HEK293 (cell line): Measurements from ENCODE around the gene CFAP45.

Experiments used
- CTCF ChIA-PET: fragments of 350-600 bp; formaldehyde crosslinking; extraction: SDS; loops from one replicate; lab custom pipeline; 2021; ENCODE audit warnings: antibody characterized with exemption; lab: Yijun Ruan, JAX
- POLR2A ChIA-PET: fragments of 300-600 bp; formaldehyde crosslinking; extraction: SDS; loops from one replicate; lab custom pipeline; 2020; ENCODE audit warnings: antibody characterized with exemption, inconsistent platforms; lab: Yijun Ruan, JAX
- H3K27ac ChIP-seq: fragments of 200-500 bp; sonication (Bioruptor generic); 2 replicates; pipeline ENCODE4 v1.5.1; 2014; ENCODE audit warnings: low read depth, low read length, control low read depth, inconsistent platforms; ENCODE audit errors: extremely low read depth
- H3K36me3 ChIP-seq, 2 experiments: fragments of 200-500 bp in 1 of 2; sonication (Bioruptor generic) in 1 of 2; 1 replicate in 1 of 2; 2 replicates in 1 of 2; pipeline ENCODE4 v1.5.1; 2014 to 2017; ENCODE audit warnings: inconsistent platforms in 2 of 2, low read length in 2 of 2; ENCODE audit not compliant: control insufficient read depth in 2 of 2, insufficient read depth in 1 of 2
- H3K4me1 ChIP-seq: fragments of 200-500 bp; sonication (Bioruptor generic); 2 replicates; pipeline ENCODE4 v1.5.1; 2014; ENCODE audit warnings: mild to moderate bottlenecking, low read length, inconsistent platforms; ENCODE audit not compliant: control insufficient read depth, insufficient read depth
- H3K4me3 ChIP-seq: 2 replicates; pipeline ENCODE4 v1.5.1; 2011; ENCODE audit warnings: low read depth, mild to moderate bottlenecking, control low read depth, low read length, moderate library complexity
- H3K9me3 ChIP-seq: fragments of 200-500 bp; sonication (Bioruptor generic); 2 replicates; pipeline ENCODE4 v1.5.1; 2014; ENCODE audit warnings: low read depth, low read length, inconsistent platforms; ENCODE audit not compliant: control insufficient read depth, insufficient read depth
- FEZF1 ChIP-seq: fragments of 450-650 bp; formaldehyde crosslinking; IDR thresholded peaks from 2 replicates; pipeline ENCODE4 v1.5.1; 2016; ENCODE audit warnings: missing biosample characterization, missing genetic modification characterization
- GFI1B ChIP-seq: fragments of 450-650 bp; formaldehyde crosslinking; IDR thresholded peaks from 2 replicates; pipeline ENCODE4 v1.5.1; 2016; ENCODE audit warnings: missing biosample characterization, missing genetic modification characterization
- REST ChIP-seq: fragments of 450-650 bp; formaldehyde crosslinking; IDR thresholded peaks from 2 replicates; pipeline ENCODE4 v1.5.1; 2016; ENCODE audit warnings: missing biosample characterization, missing genetic modification characterization
- SCRT1 ChIP-seq: fragments of 450-650 bp; formaldehyde crosslinking; IDR thresholded peaks from 2 replicates; pipeline ENCODE4 v1.5.1; 2016; ENCODE audit warnings: missing biosample characterization, missing genetic modification characterization, borderline replicate concordance
- YY2 ChIP-seq: fragments of 450-650 bp; formaldehyde crosslinking; IDR thresholded peaks from 2 replicates; pipeline ENCODE4 v1.5.1; 2016; ENCODE audit warnings: missing biosample characterization, missing genetic modification characterization
- ZBTB44 ChIP-seq: fragments of 450-650 bp; IDR thresholded peaks from 2 replicates; pipeline ENCODE4 v1.5.1; 2018; ENCODE audit warnings: missing biosample characterization, mild to moderate bottlenecking, missing genetic modification characterization
- ZFP3 ChIP-seq: fragments of 450-650 bp; formaldehyde crosslinking; IDR thresholded peaks from 2 replicates; pipeline ENCODE4 v1.5.1; 2016; ENCODE audit warnings: low read depth, missing biosample characterization, missing genetic modification characterization
- ZFP37 ChIP-seq: fragments of 450-650 bp; formaldehyde crosslinking; IDR thresholded peaks from 2 replicates; pipeline ENCODE4 v1.5.1; 2016; ENCODE audit warnings: missing biosample characterization, missing genetic modification characterization
- ZNF10 ChIP-seq: fragments of 450-650 bp; formaldehyde crosslinking; IDR thresholded peaks from 2 replicates; pipeline ENCODE4 v1.5.1; 2017; ENCODE audit warnings: missing biosample characterization, missing genetic modification characterization
- ZNF155 ChIP-seq: fragments of 450-650 bp; formaldehyde crosslinking; IDR thresholded peaks from 2 replicates; pipeline ENCODE4 v1.5.1; 2016; ENCODE audit warnings: missing biosample characterization, missing genetic modification characterization
- ZNF24 ChIP-seq: fragments of 450-650 bp; formaldehyde crosslinking; IDR thresholded peaks from 2 replicates; pipeline ENCODE4 v1.5.1; 2016; ENCODE audit warnings: missing biosample characterization, missing genetic modification characterization
- ZNF423 ChIP-seq: fragments of 450-650 bp; formaldehyde crosslinking; IDR thresholded peaks from 2 replicates; pipeline ENCODE4 v1.5.1; 2016; ENCODE audit warnings: missing biosample characterization, missing genetic modification characterization
- ZNF473 ChIP-seq: fragments of 450-650 bp; formaldehyde crosslinking; IDR thresholded peaks from 2 replicates; pipeline ENCODE4 v1.5.1; 2017; ENCODE audit warnings: missing biosample characterization, missing genetic modification characterization
- ZNF501 ChIP-seq: fragments of 450-650 bp; formaldehyde crosslinking; IDR thresholded peaks from 2 replicates; pipeline ENCODE4 v1.5.1; 2016; ENCODE audit warnings: missing biosample characterization, missing genetic modification characterization
- ZNF518A ChIP-seq: fragments of 450-650 bp; formaldehyde crosslinking; conservative IDR thresholded peaks from 2 replicates; pipeline ENCODE4 v1.5.1; 2016; ENCODE audit warnings: low read depth, missing biosample characterization, missing genetic modification characterization
- ZNF707 ChIP-seq: fragments of 450-650 bp; formaldehyde crosslinking; IDR thresholded peaks from 2 replicates; pipeline ENCODE4 v1.5.1; 2016; ENCODE audit warnings: missing biosample characterization, missing genetic modification characterization
- ZNF776 ChIP-seq: fragments of 450-650 bp; formaldehyde crosslinking; IDR thresholded peaks from 2 replicates; pipeline ENCODE4 v1.5.0; 2017; ENCODE audit warnings: missing biosample characterization, missing genetic modification characterization, borderline replicate concordance
- ZNF777 ChIP-seq: fragments of 450-650 bp; formaldehyde crosslinking; IDR thresholded peaks from 2 replicates; pipeline ENCODE4 v1.5.1; 2017; ENCODE audit warnings: missing biosample characterization, missing genetic modification characterization, borderline replicate concordance

The CFAP45 gene

GRCh38 chr1:159943908-159944622, 44.1 kb upstream of the CFAP45 start:
- Histone ChIP-seq H3K4me1 (no peaks in the 10 kb centered on the region), H3K27ac (no peak overlapping the region), H3K36me3 (no peaks in the 10 kb centered on the region), H3K4me3 (no peak overlapping the region), H3K9me3 (no peaks in the 10 kb centered on the region)
- POLR2A ChIA-PET = interaction anchor here (4.1 kb wide), 1 partner anchor 20 kb away, joined by 25 read pairs; the partner anchor contains the start of gene TAGLN2
- CTCF ChIA-PET = interaction anchor here (0.6 to 10.8 kb wide), 7 partner anchors 8 to 341 kb away, joined by 3 to 87 read pairs (median 3); no protein-coding TSS in a partner anchor
- TF ChIP-seq ZNF776 (tag by site-specific recombination) = no peak
- no peak for TF ChIP-seq ZNF423 (tag by site-specific recombination)
- no peak for TF ChIP-seq ZBTB44 (tag by site-specific recombination)
- TF ChIP-seq YY2 (tag by site-specific recombination) = no peak
- TF ChIP-seq ZNF473 (tag by site-specific recombination) = no peak
- no peak for TF ChIP-seq ZFP3 (tag by site-specific recombination)
- TF ChIP-seq ZNF707 (tag by site-specific recombination) = no peak
- no peak for TF ChIP-seq ZNF10 (tag by site-specific recombination)
- no peak for TF ChIP-seq ZNF518A (tag by site-specific recombination)
- no peak for TF ChIP-seq ZFP37
- no peak for TF ChIP-seq ZNF155 (tag by site-specific recombination)
- TF ChIP-seq GFI1B = no peak
- TF ChIP-seq SCRT1 = no peak
- no peak for TF ChIP-seq FEZF1 (tag by site-specific recombination)
- no peak for TF ChIP-seq ZNF777 (tag by site-specific recombination)
- no peak for TF ChIP-seq REST (tag by site-specific recombination)
- TF ChIP-seq ZNF501 (tag by site-specific recombination) = no peak
- no peak for TF ChIP-seq ZNF24
